ENCODE results near the gene GGTA1.
"Not testable (repeated sequence)": the region's sequence is repeated elsewhere in the genome, so short reads cannot be mapped to it uniquely, and the experiment has no call there.

GGTA1 gene

GRCh38 chr9:121459513-121459912 lies 40.1 kb downstream of the GGTA1 start:
- no peak for FAIRE-seq
- DNase-seq (ENCODE audit: low spot score): no peak

GRCh38 chr9:121458449-121458848 lies 41.2 kb downstream of the GGTA1 start:
- FAIRE-seq; DNase-seq (ENCODE audit: low spot score): not testable (repeated sequence)

- no peak for FAIRE-seq
- DNase-seq (ENCODE audit: low spot score): no peak
These were observed 44.0 kb downstream of the GGTA1 start for GRCh38 chr9:121455527-121456239.

- FAIRE-seq (no peak), DNase-seq (ENCODE audit: low spot score) (no peak)
These were observed 44.7 kb downstream of the GGTA1 start for GRCh38 chr9:121454972-121455371.

GRCh38 chr9:121453232-121453892 lies 46.3 kb downstream of the GGTA1 start:
- DNase-seq (ENCODE audit: low spot score): no peak
- FAIRE-seq: no peak

- DNase-seq (ENCODE audit: low spot score) (no peak), FAIRE-seq (no peak)
These were observed 47.6 kb downstream of the GGTA1 start for GRCh38 chr9:121452085-121452484.

- no peak for DNase-seq (ENCODE audit: low spot score)
- no peak for FAIRE-seq
These were observed 48.1 kb downstream of the GGTA1 start for GRCh38 chr9:121451586-121451985.

GRCh38 chr9:121450241-121450640 lies 49.4 kb downstream of the GGTA1 start:
- no peak for FAIRE-seq
- DNase-seq (ENCODE audit: low spot score): no peak

GRCh38 chr9:121449786-121450185 lies 49.9 kb downstream of the GGTA1 start:
- DNase-seq (ENCODE audit: low spot score) (no peak), FAIRE-seq (no peak)

- peak; percentile 25 for DNase-seq (ENCODE audit: low spot score)
- FAIRE-seq: no peak
These were observed 52.3 kb downstream of the GGTA1 start for GRCh38 chr9:121447321-121447834.

GRCh38 chr9:121445986-121446385 lies 53.7 kb downstream of the GGTA1 start:
- no peak for FAIRE-seq

GRCh38 chr9:121443981-121444380 lies 55.7 kb downstream of the GGTA1 start:
- no peak for DNase-seq (ENCODE audit: low spot score)
- FAIRE-seq: no peak

More at GRCh38 chr9:121445986-121446385, 53.7 kb downstream of the GGTA1 start:
- no peak for DNase-seq (ENCODE audit: low spot score)

- FAIRE-seq: no peak
- DNase-seq (ENCODE audit: low spot score): no peak
These were observed 58.5 kb downstream of the GGTA1 start for GRCh38 chr9:121441165-121441564.

- DNase-seq (ENCODE audit: low spot score): peak; percentile 19
- FAIRE-seq: no peak
These were observed 59.7 kb downstream of the GGTA1 start for GRCh38 chr9:121439711-121440664.

- DNase-seq (ENCODE audit: low spot score) (no peak), FAIRE-seq (no peak)
These were observed 60.6 kb downstream of the GGTA1 start for GRCh38 chr9:121439016-121439415.

GRCh38 chr9:121437891-121438290 lies 61.8 kb downstream of the GGTA1 start:
- DNase-seq (ENCODE audit: low spot score): no peak
- no peak for FAIRE-seq

- FAIRE-seq; DNase-seq (ENCODE audit: low spot score): not testable (repeated sequence)
These were observed 62.6 kb downstream of the GGTA1 start for GRCh38 chr9:121437046-121437445.

- DNase-seq (ENCODE audit: low spot score): no peak
- no peak for FAIRE-seq
These were observed 64.7 kb downstream of the GGTA1 start for GRCh38 chr9:121434969-121435368.

- no peak for DNase-seq (ENCODE audit: low spot score)
- FAIRE-seq: no peak
These were observed 71.7 kb downstream of the GGTA1 start for GRCh38 chr9:121427899-121428298.

- FAIRE-seq (no peak), DNase-seq (ENCODE audit: low spot score) (no peak)
These were observed 75.6 kb downstream of the GGTA1 start for GRCh38 chr9:121424024-121424432.

- no peak for FAIRE-seq
These were observed 87.7 kb downstream of the GGTA1 start for GRCh38 chr9:121411993-121412392.

GRCh38 chr9:121405899-121406298 lies 93.7 kb downstream of the GGTA1 start:
- FAIRE-seq: no peak
- DNase-seq (ENCODE audit: low spot score): no peak

More at GRCh38 chr9:121411993-121412392, 87.7 kb downstream of the GGTA1 start:
- DNase-seq (ENCODE audit: low spot score): no peak

All from RCC 7860 (cell line).